ENCODE measurements around the gene CYB561.

CYB561 gene

DNA sequence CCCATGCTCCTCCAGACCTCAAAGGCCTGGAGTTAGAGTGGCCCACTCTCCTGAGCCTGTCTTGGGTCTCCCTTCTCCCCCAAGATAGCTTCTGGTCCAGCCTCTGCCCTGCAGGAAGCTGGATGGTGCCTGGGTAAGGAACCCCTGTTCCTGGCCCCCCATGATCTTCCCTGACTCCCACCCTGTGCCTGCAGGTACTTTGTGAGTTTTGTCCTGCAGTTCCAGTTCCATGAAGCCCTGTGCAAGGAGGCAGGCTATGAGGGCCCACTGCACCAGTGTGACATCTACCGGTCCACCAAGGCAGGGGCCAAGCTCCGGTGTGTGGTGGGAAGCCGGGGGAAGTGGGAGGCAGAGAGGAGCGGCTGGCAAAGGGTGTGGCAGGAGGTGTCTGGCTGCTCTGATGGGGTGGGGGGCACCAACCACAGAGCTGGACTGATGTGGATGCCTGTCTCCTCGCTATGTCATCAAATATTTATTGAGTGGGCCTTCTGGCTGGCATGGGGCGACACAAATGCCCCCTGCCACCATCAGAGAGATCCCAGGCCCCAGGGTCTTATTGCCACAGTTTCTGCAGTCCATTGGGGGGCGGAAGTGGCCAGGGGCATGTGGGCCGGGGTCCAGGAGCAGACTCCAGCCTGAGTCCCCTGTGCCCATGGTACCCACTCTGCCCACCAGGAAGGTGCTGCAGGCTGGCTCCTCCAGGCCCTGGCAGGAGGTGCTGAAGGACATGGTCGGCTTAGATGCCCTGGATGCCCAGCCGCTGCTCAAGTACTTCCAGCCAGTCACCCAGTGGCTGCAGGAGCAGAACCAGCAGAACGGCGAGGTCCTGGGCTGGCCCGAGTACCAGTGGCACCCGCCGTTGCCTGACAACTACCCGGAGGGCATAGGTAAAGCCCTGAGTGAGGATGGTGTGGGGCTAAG lies 37.8 kb upstream of the CYB561 start:
- TF ChIP-seq, protein P1, sequence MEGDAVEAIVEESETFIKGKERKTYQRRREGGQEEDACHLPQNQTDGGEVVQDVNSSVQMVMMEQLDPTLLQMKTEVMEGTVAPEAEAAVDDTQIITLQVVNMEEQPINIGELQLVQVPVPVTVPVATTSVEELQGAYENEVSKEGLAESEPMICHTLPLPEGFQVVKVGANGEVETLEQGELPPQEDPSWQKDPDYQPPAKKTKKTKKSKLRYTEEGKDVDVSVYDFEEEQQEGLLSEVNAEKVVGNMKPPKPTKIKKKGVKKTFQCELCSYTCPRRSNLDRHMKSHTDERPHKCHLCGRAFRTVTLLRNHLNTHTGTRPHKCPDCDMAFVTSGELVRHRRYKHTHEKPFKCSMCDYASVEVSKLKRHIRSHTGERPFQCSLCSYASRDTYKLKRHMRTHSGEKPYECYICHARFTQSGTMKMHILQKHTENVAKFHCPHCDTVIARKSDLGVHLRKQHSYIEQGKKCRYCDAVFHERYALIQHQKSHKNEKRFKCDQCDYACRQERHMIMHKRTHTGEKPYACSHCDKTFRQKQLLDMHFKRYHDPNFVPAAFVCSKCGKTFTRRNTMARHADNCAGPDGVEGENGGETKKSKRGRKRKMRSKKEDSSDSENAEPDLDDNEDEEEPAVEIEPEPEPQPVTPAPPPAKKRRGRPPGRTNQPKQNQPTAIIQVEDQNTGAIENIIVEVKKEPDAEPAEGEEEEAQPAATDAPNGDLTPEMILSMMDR (conservative IDR thresholded peaks at IDR 0.05; ENCODE audit: low read length), result no peak
- DNase-seq (ENCODE audit: low read depth), result no peak
- no peak overlapping the region for H3K4me3 ChIP-seq (ENCODE audit: low read length)

DNA sequence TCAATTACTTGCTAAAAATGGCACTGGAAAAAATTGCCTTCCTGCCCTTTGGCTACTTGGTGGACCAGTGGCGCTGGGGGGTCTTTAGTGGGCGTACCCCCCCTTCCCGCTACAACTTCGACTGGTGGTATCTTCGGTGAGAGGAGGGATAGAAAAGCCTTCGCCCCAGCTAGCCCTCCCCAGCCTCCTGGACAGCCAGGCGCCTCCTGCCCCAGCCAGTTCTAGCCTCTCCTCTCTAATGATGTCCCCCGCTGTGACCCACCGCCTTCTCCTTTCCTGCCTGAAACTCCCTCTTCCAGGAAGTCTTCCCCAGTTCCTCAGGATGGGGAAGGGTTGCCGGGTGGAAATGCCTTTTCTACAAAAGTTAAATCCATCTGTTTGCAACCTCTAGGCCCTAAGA lies 36.9 kb upstream of the CYB561 start:
- TF ChIP-seq, protein P1 (conservative IDR thresholded peaks at IDR 0.05; ENCODE audit: low read length), result no peak
- DNase-seq (ENCODE audit: low read depth), result no peak
- H3K4me3 ChIP-seq (ENCODE audit: low read length), result no peak overlapping the region

DNA sequence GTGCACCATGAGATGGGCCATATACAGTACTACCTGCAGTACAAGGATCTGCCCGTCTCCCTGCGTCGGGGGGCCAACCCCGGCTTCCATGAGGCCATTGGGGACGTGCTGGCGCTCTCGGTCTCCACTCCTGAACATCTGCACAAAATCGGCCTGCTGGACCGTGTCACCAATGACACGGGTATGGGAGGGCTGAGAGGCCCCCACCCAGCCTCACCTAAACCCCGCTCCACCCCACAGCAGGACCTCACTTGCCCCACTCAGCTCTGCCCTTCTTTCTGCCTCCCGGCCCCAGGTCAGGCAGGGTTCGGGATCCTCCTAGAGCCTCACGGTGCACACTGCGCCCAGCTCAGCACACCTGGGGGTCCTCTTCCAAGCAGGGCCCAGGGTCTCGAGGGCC lies 36.4 kb upstream of the CYB561 start:
- no peak overlapping the region for H3K4me3 ChIP-seq (ENCODE audit: low read length)
- TF ChIP-seq, protein P1 (conservative IDR thresholded peaks at IDR 0.05; ENCODE audit: low read length), result no peak
- no peak for DNase-seq (ENCODE audit: low read depth)

DNA sequence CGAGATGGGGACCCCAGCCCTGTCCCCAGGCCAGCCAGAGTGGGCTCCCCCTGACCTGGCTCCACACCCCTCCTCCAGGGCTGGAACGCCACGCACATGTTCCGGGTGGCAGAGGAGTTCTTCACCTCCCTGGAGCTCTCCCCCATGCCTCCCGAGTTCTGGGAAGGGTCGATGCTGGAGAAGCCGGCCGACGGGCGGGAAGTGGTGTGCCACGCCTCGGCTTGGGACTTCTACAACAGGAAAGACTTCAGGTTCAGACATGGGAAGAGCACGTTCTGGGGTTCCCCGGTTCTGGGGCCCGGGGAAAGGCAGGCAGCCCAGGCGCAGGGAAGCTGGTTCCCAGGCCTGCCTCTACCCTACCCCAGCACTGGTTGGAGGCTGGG lies 35.4 kb upstream of the CYB561 start:
- TF ChIP-seq, protein P1 (conservative IDR thresholded peaks at IDR 0.05; ENCODE audit: low read length), result no peak
- no peak for DNase-seq (ENCODE audit: low read depth)
- H3K4me3 ChIP-seq (ENCODE audit: low read length), result no peak overlapping the region

DNA sequence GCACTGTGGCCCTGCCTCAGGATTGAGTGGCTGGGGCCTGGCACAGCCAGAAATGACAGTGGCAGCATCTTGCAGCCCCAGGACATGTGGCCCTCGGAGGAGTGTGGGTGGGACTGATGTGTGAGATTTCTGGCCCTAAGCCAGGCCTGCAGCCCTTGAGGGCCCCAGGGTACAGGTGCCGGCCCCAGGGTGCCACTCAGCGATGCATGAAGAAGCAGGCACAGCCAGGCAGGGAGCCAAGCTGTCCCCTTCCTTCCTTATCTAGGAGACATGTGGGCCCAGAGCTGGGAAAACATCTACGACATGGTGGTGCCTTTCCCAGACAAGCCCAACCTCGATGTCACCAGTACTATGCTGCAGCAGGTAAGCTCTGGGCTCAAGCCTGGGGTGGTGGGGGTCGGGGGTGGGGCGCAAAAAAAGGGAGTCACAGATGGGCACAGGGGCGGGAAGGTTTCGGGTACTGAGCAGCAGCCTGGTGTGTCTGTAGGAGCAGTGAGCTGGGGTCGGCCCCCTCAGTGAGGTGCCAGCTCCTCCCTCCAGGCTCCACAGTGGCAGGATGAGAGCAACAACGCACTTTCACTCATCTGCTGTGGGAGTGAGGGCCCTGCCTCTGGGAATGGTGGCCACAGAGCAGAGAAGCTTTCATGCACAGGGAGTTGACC lies 34.9 kb upstream of the CYB561 start:
- DNase-seq (ENCODE audit: low read depth), result no peak
- TF ChIP-seq, protein P1 (conservative IDR thresholded peaks at IDR 0.05; ENCODE audit: low read length), result no peak
- H3K4me3 ChIP-seq (ENCODE audit: low read length), result no peak overlapping the region

DNA sequence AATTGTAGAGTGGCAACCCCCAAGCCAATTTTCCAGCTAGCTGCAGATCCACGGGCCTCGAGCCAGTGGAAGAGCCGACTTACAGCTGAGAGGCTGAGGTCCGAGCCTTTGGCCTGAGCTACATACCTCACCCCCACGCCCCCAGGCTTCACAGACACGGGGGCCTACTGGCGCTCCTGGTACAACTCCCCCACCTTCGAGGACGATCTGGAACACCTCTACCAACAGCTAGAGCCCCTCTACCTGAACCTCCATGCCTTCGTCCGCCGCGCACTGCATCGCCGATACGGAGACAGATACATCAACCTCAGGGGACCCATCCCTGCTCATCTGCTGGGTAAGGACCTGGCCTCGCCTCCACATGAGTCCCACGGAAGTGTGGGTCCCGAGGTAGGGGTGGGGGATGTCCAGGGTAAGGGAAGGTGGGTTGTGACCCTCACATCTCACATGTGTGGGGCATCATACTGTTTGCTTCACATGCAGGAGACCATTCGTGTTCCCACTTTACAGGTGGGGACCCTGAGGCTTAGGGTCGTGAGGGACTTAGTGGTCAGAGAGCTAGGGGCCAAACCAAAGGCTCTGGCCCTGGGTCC lies 34.2 kb upstream of the CYB561 start:
- TF ChIP-seq, protein P1 (conservative IDR thresholded peaks at IDR 0.05; ENCODE audit: low read length), result no peak
- H3K4me3 ChIP-seq (ENCODE audit: low read length), result no peak overlapping the region
- no peak for DNase-seq (ENCODE audit: low read depth)
